ENCODE data around the gene CYP27A1.

The CYP27A1 gene

DNA sequence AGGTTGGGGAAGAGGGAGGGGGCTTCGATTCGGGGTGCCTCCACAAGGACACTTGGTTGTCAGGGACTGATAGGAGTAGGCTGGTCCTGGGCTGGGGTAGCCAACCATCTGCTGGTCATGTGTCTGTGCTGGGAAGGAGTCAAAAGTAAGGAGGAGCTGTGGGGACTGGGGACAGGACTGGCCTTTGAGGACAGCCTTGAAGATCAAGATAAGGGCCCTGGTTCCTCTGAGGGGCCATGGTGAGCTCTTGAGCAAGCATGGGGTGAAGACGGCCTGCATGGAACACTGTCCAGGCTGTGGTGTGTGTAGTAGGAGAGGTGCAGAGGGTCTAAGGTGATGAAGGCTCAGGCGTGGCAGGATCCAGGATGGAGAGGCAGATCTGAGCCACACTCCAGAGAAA is 1.7 kb downstream of the CYP27A1 start:
- Mint-ChIP-seq H3K9me3 (no peaks in the 10 kb centered on the region), H3K36me3 (no peaks in the 10 kb centered on the region), H3K27me3 (peaks cover 69% of the 10 kb centered on the region), H3K4me3 (no peak overlapping the region), H3K27ac (no peak overlapping the region), H3K4me1 (peaks cover 4% of the 10 kb centered on the region)
- no peak for DNase-seq
- CTCF ChIA-PET, result interaction anchor here (0.8 to 1.6 kb wide), 3 partner anchors 64 to 82 kb away, joined by 3 to 4 read pairs (median 3); no protein-coding TSS in a partner anchor

DNA sequence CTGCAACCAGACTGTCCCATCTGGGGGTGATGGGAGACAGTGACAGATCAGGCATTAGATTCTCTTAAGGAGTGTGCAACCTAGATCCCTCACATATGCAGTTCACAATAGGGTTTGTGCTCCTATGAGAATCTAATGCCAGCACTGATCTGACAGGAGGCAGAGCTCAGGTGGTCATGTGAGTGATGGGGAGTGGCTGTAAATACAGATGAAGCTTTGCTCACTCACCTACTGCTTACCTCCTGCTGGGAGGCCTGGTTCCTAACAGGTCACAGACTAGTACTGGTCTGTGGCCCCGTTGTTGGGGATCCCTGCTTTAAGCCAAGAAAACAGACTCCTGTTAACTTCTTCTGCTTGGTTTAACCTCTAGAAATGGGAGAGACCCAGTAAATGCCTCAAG is 3.2 kb downstream of the CYP27A1 start:
- CTCF ChIA-PET, result no interaction called here
- peaks cover 65% of the 10 kb centered on the region for H3K27me3 Mint-ChIP-seq

DNA sequence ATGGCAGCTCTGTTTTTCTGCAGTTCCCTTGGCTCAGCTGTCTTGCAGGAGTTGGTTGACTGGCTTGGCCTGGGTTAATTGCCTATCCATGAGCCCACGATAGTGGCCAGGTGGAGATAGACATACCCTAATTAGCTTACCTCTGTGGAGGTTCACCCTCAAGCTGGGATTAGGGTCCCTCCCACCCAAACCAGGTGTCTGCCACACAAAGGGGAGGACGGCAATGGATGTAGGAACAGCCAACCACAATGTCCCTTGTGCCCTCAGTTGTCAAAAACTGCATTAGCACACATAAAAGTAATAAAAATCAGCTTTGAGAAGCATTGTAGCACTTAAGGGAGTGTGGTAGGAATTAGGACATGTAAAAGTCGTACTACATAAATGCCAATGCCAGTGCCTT is 4.2 kb downstream of the CYP27A1 start:
- Mint-ChIP-seq H3K36me3 (no peaks in the 10 kb centered on the region), H3K4me3 (no peak overlapping the region), H3K27ac (no peak overlapping the region), H3K27me3 (peaks cover 56% of the 10 kb centered on the region), H3K4me1 (peaks cover 3% of the 10 kb centered on the region), H3K9me3 (no peaks in the 10 kb centered on the region)
- CTCF ChIA-PET, result interaction anchor here (0.6 kb wide), 1 partner anchor 103 kb away, joined by 3 read pairs; no protein-coding TSS in a partner anchor
- DNase-seq, result no peak

More for the DNA sequence above, 3.2 kb downstream of the CYP27A1 start:
- Mint-ChIP-seq H3K36me3 (no peaks in the 10 kb centered on the region), H3K4me3 (no peak overlapping the region), H3K4me1 (peaks cover 4% of the 10 kb centered on the region), H3K9me3 (no peaks in the 10 kb centered on the region), H3K27ac (no peak overlapping the region)
- no peak for DNase-seq

- H3K36me3 Mint-ChIP-seq, result no peaks in the 10 kb centered on the region
- no peak for DNase-seq
- no peak overlapping the region for H3K4me3 Mint-ChIP-seq
- H3K9me3 Mint-ChIP-seq, result no peaks in the 10 kb centered on the region
- H3K27ac Mint-ChIP-seq, result no peak overlapping the region
- no peaks in the 10 kb centered on the region for H3K4me1 Mint-ChIP-seq
- CTCF ChIA-PET, result no interaction called here
- H3K27me3 Mint-ChIP-seq, result peaks cover 37% of the 10 kb centered on the region
These were observed 6.7 kb downstream of the CYP27A1 start for GRCh38 chr2:218788529-218789255.

GRCh38 chr2:218792433-218792832 is 10.5 kb downstream of the CYP27A1 start:
- Mint-ChIP-seq H3K9me3 (no peaks in the 10 kb centered on the region), H3K36me3 (no peaks in the 10 kb centered on the region), H3K27me3 (peaks cover 26% of the 10 kb centered on the region), H3K4me1 (no peaks in the 10 kb centered on the region), H3K4me3 (no peak overlapping the region), H3K27ac (no peak overlapping the region)
- CTCF ChIA-PET, result no interaction called here
- no peak for DNase-seq

DNA sequence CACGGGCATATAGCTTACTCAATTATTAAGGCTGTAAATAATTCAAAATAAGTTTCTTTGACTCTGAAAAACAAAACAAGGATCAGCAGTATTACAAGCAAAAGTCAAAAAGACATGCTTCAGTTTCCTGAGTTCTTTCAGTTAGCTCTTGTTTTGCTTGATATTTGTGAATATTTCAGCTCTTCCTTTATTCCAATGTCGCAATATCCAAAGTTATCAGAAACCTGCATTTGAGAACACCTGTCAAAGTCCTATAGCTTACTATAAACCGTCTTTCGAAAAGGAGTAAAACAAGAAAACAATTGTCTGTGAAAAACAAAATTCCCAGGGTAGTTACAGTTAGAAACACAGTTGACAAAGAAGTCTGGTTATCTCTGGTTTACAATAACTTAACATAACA is 14.7 kb downstream of the CYP27A1 start:
- CTCF ChIA-PET, result no interaction called here
- DNase-seq, result no peak
- H3K9me3 Mint-ChIP-seq, result no peaks in the 10 kb centered on the region
- peaks cover 45% of the 10 kb centered on the region for H3K27me3 Mint-ChIP-seq
- H3K27ac Mint-ChIP-seq, result no peak overlapping the region
- no peak overlapping the region for H3K4me3 Mint-ChIP-seq
- peaks cover 1% of the 10 kb centered on the region for H3K4me1 Mint-ChIP-seq
- H3K36me3 Mint-ChIP-seq, result no peaks in the 10 kb centered on the region

DNA sequence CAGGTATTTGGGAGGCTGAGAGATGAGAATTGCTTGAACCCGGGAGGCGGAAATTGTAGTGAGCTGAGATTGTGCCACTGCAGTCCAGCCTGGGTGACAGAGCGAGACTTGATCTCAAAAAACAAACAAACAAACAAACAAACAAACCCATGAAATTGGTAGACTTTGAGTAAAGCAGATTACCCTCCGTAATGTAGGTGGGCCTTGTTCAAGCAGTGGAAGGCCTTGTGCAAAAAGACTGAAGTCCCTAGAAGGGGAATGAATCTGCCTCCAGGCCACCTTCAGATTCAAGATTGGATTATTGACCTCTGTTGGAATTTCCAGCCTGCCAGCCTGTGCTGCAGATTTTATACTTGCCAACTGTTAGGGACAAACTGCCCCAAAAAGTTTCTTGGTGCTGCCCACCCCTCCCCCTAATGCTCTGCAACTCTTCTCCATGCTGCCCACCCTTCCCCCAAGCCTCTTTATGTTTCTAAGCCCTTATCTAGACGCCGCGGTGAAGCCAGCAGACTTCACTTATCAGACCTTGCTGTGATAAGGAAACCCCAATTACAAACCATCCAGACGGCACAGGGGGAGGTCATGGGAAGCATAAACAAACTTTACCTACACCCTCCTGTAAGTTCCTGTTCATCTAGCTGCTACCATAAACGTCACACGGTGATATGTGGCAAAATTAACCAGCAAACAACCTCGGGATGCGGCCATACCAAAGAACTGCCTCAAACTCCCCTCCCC is 17.0 kb downstream of the CYP27A1 start:
- H3K4me3 Mint-ChIP-seq, result no peak overlapping the region
- CTCF ChIA-PET, result no interaction called here
- H3K27me3 Mint-ChIP-seq, result peaks cover 46% of the 10 kb centered on the region
- no peaks in the 10 kb centered on the region for H3K36me3 Mint-ChIP-seq
- H3K4me1 Mint-ChIP-seq, result peaks cover 10% of the 10 kb centered on the region
- no peak for DNase-seq
- no peaks in the 10 kb centered on the region for H3K9me3 Mint-ChIP-seq
- H3K27ac Mint-ChIP-seq, result no peak overlapping the region

GRCh38 chr2:218799990-218800389 is 18.0 kb downstream of the CYP27A1 start:
- DNase-seq, result no peak
- no peak overlapping the region for H3K4me3 Mint-ChIP-seq
- CTCF ChIA-PET, result no interaction called here
- no peaks in the 10 kb centered on the region for H3K36me3 Mint-ChIP-seq
- H3K27me3 Mint-ChIP-seq, result peaks cover 36% of the 10 kb centered on the region
- H3K4me1 Mint-ChIP-seq, result peaks cover 10% of the 10 kb centered on the region
- no peak overlapping the region for H3K27ac Mint-ChIP-seq
- peaks cover 7% of the 10 kb centered on the region for H3K9me3 Mint-ChIP-seq

DNA sequence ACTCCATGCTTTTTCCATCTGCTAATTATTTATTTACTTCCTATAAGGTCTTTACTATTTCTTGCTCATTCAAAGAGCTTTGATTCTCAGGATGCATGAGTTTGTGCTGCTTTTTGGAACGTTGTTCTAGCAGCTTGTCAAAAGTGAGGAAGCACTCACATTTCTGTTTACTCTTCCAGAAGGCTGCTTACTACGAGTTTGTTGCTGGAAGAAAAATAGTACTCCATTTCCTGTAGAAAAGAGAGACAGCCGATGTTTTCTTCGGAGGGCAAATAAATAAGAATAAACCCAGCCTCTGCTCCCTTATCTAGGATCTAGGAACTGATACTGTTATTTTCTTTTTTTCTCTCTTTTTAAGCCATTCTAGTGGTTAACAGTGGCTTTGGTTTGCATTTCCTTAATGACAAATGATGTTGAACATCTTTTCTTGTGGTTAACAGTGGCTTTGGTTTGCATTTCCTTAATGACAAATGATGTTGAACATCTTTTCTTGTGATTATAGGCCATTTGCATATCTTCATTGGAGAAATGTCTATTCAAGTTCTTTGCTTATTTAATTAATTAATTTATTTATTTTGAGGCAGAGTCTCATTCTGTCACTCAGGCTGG is 20.5 kb downstream of the CYP27A1 start:
- H3K4me1 Mint-ChIP-seq, result peaks cover 13% of the 10 kb centered on the region
- no peak overlapping the region for H3K4me3 Mint-ChIP-seq
- CTCF ChIA-PET, result interaction anchor here (0.6 kb wide), 1 partner anchor 409 kb away, joined by 4 read pairs; no protein-coding TSS in a partner anchor
- H3K27ac Mint-ChIP-seq, result no peak overlapping the region
- H3K9me3 Mint-ChIP-seq, result peaks cover 9% of the 10 kb centered on the region
- H3K36me3 Mint-ChIP-seq, result no peaks in the 10 kb centered on the region
- no peak for DNase-seq
- peaks cover 43% of the 10 kb centered on the region for H3K27me3 Mint-ChIP-seq

DNA sequence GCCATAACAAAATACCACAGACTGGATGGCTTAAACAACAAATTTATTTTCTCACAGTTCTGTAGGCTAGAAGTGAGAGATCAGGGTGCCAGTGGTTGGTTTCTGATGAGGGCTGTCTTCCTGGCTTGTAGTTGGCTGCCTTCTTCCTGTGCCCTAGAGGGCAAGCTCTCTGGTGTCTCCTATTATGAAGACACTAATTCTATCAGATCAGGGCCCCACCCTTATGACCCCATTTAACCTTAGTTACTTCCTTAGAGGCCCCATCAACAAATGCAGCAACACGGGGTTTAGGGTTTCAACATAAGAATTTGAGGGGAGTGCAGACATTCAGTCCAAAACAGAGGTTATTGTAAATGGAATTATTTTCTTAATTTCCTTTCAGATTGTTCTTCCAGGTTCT is 22.9 kb downstream of the CYP27A1 start:
- CTCF ChIA-PET, result no interaction called here
- peaks cover 9% of the 10 kb centered on the region for H3K9me3 Mint-ChIP-seq
- H3K27me3 Mint-ChIP-seq, result peaks cover 43% of the 10 kb centered on the region
- H3K27ac Mint-ChIP-seq, result no peak overlapping the region
- no peak overlapping the region for H3K4me3 Mint-ChIP-seq
- H3K4me1 Mint-ChIP-seq, result peaks cover 13% of the 10 kb centered on the region
- no peaks in the 10 kb centered on the region for H3K36me3 Mint-ChIP-seq
- DNase-seq, result no peak

DNA sequence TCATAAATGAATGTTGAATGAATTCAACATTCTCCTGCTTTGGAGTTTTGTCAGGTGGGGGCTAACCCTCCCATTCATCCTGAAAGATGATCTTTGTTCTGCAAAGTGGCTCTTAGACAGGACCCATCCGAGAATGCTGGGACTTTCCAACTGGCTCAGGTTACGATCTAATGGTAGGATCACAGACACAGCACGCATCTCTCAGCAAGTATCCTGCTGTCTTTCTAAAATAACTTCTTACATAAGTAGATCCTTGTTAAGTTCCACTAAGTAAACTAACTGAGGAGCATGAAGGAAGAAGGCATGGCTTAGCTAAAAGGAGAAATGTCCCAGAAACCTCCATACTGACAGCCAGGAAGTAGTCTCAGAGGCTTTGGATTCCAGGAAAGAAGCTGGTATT is 23.7 kb downstream of the CYP27A1 start:
- Mint-ChIP-seq H3K36me3 (no peaks in the 10 kb centered on the region), H3K9me3 (peaks cover 9% of the 10 kb centered on the region), H3K4me1 (peaks cover 13% of the 10 kb centered on the region), H3K27ac (no peak overlapping the region), H3K4me3 (no peak overlapping the region), H3K27me3 (peaks cover 39% of the 10 kb centered on the region)
- CTCF ChIA-PET, result no interaction called here
- no peak for DNase-seq

DNA sequence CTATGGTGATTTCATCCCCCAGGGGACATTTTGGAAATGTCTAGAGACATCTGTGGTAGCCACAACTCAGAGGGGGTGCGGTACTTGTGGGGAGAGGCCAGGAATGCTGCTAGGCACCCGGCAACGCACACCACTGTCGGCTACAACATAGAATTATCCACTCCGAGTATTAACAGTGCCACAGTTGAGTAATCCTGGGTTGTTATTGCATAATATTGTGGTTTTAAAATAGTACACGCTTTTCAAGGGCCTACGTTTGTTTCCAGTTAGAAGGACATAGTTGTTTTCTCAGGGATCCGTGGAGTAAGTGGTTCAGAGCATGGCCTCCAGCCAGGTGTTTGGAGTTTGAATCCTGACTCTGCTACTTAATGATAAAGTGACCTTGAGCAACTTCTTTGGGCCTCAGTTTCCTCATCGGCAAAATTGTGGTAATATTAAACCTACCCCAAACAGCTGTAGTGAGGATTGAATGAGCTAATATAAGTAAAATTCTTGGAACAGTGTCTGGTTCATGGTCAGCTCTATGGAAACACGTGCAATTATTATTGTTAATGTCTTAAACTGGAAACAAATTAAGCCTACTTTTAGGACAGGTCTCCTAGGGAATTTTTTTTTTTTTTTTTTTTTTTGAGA is 24.5 kb downstream of the CYP27A1 start:
- no peak overlapping the region for H3K27ac Mint-ChIP-seq
- no peak for DNase-seq
- no peak overlapping the region for H3K4me3 Mint-ChIP-seq
- H3K9me3 Mint-ChIP-seq, result peaks cover 9% of the 10 kb centered on the region
- H3K36me3 Mint-ChIP-seq, result no peaks in the 10 kb centered on the region
- peaks cover 39% of the 10 kb centered on the region for H3K27me3 Mint-ChIP-seq
- CTCF ChIA-PET, result no interaction called here
- H3K4me1 Mint-ChIP-seq, result peaks cover 13% of the 10 kb centered on the region

DNA sequence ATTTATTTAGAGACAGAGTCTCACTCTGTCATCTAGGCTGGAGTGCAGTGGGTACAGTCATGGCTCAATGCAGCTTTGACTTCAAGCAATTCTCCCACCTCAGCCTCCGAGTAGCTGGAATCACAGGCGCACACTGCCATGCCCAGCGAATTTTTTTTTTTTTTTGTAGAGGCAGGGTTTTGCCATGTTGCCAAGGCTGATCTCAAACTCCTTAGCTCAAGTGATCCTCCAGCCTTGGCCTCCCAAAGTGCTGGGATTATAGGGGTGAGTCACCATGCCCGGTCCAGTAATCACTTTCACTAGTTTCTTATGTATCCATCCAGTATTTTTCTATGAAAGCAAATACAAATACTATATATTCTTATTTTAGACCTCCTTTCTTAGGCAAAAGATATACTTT is 25.7 kb downstream of the CYP27A1 start:
- H3K27me3 Mint-ChIP-seq, result peaks cover 42% of the 10 kb centered on the region
- no peaks in the 10 kb centered on the region for H3K36me3 Mint-ChIP-seq
- no peak overlapping the region for H3K27ac Mint-ChIP-seq
- DNase-seq, result no peak
- H3K4me3 Mint-ChIP-seq, result no peak overlapping the region
- H3K4me1 Mint-ChIP-seq, result peaks cover 7% of the 10 kb centered on the region
- CTCF ChIA-PET, result no interaction called here
- peaks cover 9% of the 10 kb centered on the region for H3K9me3 Mint-ChIP-seq

GRCh38 chr2:218809515-218809914 is 27.6 kb downstream of the CYP27A1 start:
- Mint-ChIP-seq H3K4me3 (no peak overlapping the region), H3K9me3 (peaks cover 6% of the 10 kb centered on the region), H3K27ac (no peak overlapping the region), H3K36me3 (no peaks in the 10 kb centered on the region), H3K4me1 (peaks cover 3% of the 10 kb centered on the region), H3K27me3 (peaks cover 55% of the 10 kb centered on the region)
- no peak for DNase-seq
- CTCF ChIA-PET, result no interaction called here
